Right renal cortex interstitium (tissue), 3 donors: Measurements from ENCODE around the gene LRSAM1. TPM values are rescaled to one million over a fixed set of nuclear protein-coding genes. Genes with fewer than 3 reads are reported as not detected.

Experiments
- DNase-seq, 3 donors: peaks; one replicate each; pipeline ENCODE4 v3.0.0-alpha.2; 2013; ENCODE audit warnings: low read depth in 3 of 3, low spot score in 2 of 3
- polyA plus RNA-seq, 3 donors: library from polyadenylated mRNA; unstranded; fragments of 120-200 nt; gene quantifications; one replicate each; pipeline ENCODE4 v1.2.1, GENCODE V29; 2013; ENCODE audit not compliant: insufficient read length in 3 of 3

The LRSAM1 gene
- polyA plus RNA-seq, 3 donors: 14.2 to 15.2 (median 14.9) TPM

DNA sequence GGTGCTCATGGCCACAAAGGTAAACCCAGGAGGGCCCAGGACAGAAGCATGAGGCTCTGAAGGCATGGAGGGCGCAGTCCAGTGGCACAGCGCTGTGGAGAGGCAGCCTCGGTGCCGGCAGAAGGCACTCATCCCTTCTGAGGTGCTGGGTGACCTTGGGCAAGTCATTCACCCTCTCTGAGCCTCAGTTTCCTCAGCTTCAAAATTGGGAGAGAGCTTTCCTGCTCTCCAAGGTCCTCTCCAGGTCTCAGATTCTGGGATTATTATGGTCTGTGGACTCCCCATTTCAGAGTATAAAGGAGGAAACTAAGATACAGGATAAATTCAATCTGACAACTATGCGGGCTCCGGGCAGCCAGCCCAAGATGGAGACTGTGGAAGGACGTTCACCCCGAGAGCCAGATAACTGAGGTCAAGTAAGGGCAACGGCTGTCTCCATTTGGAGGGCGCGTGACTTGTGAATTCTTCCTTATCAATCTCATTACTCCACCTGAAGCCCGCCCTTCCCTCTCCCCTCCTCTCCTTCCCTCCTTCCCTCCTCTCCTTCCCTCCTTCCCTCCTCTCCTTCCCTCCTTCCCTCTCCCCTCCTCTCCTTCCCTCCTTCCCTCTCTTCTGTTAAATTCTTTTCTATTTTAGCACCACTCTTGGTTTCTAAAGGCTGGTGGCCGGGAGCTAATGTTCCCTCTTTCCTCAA is 58.1 kb downstream of the LRSAM1 start:
- no peak for DNase-seq

- DNase-seq: no peak
These were observed 58.6 kb downstream of the LRSAM1 start for GRCh38 chr9:127509955-127510299.

- DNase-seq: no peak
These were observed 63.2 kb downstream of the LRSAM1 start for GRCh38 chr9:127514468-127514867.

DNA sequence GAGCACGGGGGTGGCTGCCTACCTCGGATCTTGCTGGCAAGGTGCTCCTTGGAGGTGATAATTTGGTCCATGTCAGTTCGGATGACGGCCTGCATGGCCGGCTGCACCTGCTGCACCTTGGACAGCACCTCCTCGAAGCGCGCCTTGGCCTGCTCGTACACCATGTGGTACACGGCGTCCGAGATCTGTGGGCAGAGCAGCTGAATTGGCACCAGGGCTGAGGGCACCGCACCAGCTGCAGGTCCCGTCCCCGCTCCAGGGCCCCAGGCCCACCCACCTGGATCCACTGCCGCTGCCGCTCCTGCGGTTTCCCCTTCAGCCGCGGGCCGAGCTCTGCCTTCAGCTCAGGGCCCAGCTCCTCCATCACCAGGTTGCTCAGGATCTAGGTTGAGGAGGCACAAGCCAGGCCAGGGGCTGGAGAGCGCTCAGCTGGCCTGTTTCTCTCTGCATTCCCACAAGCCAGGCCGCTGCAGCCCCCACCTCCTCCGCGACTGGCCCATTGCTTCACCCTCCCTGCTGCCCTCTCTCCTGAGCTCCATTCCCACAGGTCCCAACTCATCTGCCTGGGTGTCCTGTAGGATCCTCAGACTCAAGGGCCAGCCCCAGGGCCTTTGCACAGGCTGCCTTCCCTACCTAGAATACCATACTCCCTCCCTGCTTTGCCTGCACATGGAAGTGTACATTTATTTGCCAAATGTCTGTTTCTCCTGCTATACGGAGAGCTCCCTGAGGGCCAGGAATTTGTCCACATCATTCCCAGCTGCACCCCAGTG is 65.7 kb downstream of the LRSAM1 start:
- no peak for DNase-seq

GRCh38 chr9:127517620-127518019 is 66.3 kb downstream of the LRSAM1 start:
- DNase-seq: no peak

DNA sequence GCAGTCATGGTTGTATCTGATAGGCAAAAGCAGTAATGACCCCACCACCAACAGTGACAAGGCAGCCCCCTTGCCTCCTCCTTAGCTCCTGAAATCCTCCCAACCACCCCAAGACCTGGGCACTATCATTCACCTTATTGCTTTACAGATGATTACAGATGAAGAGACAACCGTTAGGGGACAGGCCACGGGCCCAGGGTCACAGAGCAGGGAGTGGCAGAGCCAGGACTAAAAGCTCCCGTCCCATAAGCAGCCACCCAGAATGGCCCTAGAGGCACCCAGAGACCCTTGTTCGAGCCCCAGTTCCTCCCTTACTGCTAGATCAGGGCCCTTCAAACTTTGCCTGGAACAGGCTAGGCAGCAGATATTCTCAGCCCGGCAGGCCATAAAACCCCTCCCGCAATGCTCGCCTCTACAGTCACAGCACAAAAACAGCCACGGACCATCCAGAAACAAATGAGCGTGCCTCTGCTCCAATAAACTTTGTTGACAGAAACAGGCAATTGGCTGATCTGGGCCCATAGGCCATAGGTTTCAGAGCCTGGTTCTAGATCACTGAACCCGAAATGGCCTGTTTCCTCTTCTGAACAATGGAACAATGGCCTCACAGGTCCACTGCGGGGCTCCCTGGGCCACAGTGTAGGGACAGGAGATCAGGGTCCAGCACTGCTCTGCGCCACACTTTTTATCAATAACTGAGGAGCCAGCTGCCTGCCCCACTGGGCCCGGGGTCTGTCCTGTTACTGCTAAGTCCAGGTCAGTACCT is 67.0 kb downstream of the LRSAM1 start:
- no peak for DNase-seq

DNA sequence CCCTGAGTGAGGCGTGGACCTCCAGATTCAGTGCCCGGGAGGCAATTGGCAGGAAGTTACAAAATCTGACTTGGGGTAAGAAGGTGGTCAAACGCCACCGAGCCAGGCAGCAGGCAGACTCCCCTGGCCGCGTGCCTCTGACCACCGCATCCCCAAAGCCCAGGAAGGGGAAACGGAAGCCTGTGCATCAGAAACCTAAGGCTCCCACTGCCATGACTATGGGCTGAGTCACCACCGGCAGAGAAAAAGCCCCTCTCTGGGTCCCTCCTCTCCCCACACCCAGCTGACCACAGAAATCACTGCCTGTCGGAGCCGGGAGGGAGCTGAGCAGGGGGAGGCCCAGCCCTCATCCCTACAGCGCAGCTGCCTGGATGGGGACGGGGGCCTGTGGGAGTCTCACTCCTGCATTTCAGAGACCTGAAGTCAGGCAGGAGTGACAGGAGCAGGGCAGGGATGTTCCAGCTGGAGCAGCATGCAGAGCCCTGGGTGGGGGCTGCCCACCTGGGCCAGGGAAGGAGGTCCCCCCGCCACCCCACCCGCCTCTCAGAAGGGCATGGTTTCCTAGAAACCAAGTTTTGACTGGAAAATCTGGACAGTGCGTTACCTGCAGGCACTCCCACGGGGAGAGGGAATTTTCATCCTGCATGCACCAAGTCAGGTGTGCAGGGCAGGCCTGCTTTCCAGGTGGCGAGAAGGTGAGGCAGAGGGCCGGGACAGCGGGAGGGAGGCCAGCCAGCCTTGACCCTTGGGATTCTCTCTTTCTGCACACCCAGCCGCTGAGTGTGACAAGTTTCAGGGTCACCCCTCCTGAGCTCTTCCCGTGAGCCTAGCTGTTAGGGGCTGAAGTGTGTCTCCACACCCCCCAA is 68.2 kb downstream of the LRSAM1 start:
- DNase-seq: no peak

- DNase-seq: peak; percentile 27 to 55 (median 50)
These were observed 69.9 kb downstream of the LRSAM1 start for GRCh38 chr9:127520941-127521918.

- DNase-seq: no peak
These were observed 70.6 kb downstream of the LRSAM1 start for GRCh38 chr9:127521919-127522304.

DNA sequence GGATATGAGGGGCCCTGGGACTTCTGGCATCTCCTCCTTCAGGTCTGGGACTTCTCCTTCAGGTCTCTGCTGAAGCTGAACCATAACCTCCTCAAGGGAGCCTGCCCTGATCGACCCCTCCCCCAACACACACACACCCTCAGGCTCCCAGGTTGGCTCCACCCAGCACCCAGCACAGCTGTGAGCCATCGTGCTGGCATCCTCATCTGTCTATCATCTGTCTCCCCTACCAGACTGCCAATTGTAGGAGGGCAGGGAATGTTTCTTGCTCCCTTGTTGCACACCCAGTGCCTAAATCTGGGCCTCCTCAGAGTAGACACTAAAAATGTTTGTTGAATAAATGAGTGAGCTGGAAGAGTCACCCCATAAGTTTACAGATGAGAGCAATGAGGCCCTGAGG is 71.4 kb downstream of the LRSAM1 start:
- DNase-seq: no peak

DNA sequence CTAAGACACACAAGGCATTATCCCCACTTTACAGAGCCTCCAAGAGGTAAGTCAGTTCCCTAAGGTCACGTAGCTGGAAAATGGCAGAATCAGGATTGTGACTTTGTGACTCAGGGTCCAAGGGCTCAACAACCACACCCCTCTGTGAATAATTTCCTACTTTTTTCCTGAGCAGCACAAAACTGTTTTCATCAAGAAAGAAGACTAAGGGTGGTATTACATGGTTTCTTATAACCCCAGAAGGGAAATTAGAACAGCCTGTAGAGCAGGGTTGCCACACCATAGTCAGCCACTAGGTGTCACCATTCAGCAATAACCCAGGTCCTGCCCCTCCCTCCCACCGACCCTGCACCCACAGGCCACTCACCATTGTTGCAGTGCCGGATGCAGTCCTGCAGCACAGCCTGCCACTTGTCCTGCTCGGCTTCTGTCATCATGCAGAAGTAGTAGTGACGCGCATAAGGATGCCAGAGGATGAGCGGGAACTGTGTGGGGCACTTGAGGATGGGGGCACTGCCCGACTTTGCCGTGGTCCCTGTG is 72.1 kb downstream of the LRSAM1 start:
- no peak for DNase-seq

DNA sequence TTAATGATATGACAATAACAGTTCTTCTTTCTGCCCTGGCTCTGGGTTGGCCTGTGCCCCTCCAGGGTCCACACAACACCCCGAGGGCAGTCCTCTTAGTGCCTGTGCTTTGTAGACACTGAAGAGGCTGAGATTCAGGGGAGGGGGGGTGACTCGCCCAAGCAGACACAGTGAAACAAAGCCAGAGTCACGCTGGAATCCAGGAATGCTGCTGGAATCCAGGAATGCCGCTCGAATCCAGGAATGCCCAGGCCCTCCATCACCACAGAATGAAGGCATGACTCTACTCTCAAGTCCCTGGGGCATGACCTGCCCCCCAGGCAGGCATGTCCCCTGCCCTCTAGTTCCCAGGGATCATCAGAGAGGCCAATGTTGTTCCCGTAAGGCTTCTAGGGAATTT is 73.1 kb downstream of the LRSAM1 start:
- no peak for DNase-seq

DNA sequence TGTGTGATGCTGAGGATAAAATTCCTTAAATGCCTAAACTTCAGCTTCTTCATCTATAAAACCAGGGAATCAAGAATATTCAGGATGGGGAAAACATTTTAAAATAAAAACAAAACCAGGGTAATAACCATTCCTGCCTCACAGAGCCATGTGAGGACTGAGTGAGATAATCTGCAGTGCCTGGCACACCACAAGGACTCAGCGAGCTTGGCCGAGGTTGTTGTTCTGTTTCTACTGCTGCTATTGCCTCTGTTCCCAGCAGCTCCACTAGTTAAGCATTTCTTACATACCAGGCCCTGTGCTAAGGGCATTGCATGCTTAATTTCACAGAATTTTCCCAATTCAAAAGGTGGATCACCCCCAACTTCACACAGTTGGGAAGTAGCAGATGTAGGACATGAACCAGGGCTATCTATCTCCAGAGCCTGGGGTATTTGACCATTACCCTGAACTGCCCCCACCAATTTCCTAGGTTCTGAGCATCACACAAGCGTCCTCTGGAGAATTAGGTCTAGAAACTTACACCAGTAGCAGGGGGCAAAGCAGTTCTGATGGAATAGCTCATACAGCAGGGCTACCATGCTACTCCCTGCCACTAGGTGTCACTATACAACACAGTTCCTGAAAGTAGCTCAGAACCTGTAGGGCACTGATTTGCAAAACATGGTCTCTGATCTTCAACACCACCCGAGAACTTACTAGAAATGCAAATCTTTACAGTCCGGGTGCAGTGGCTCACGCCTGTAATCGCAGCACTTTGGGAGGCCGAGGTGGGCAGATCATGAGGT is 74.3 kb downstream of the LRSAM1 start:
- no peak for DNase-seq

- no peak for DNase-seq
These were observed 75.6 kb downstream of the LRSAM1 start for GRCh38 chr9:127526655-127527559.

- DNase-seq: no peak
These were observed 76.4 kb downstream of the LRSAM1 start for GRCh38 chr9:127527560-127528268.

DNA sequence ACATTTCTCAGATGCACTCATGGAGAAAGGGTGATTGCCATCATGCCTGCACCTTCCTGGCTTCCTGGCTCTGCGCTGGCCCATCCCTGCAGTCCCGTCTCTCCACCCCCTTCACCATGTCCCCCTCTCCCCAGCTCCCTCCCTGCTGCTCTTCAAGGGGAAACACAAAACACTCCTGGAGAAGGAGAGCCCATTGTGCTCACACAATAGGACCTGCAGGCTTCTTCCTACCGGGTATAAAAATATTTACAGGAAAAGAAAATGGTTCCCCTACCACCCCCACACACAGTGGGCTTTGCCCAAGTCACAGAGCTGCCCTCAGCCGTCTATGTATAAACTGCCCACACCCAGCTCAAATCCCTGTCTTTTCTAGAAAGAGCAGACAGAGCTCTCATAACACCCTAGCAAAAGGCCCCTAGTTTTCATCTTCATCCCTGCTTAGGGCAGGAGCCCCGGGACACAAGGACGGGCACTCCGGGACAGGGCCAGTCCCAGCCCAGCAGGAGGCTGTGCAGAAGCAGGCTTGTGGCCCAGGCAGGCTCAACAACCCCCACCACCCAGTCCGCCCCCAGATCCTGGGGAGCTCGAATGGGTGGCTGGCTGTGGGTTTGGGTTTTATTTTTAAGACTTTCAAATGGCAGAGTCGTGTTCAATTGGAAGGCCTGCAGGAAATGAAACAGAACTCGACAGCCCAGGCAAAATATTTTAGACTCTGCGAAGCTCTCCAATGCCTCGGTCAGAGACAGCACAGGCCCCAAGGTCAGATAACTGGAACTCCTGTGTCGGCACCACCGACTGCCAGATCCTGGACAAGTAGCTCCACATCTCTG is 77.3 kb downstream of the LRSAM1 start:
- DNase-seq: no peak
